OCI-LY7 (cell line): ENCODE results near the gene COL4A2.

ENCODE experiments used
- CTCF ChIP-seq: fragments of 200-600 bp; sonication (generic); conservative IDR thresholded peaks from 2 replicates; pipeline ENCODE4 v1.5.1; 2014; ENCODE audit warnings: mild to moderate bottlenecking, antibody characterized with exemption, low read length, moderate library complexity, mixed read lengths
- EZH2phosphoT487 ChIP-seq: fragments of 200-600 bp; sonication (generic); IDR thresholded peaks from 2 replicates; pipeline ENCODE4 v1.6.1; 2018; ENCODE audit warnings: low read depth, borderline replicate concordance, mild to moderate bottlenecking, mixed run types, antibody characterized with exemption, low read length, moderate library complexity, mixed read lengths

DNA sequence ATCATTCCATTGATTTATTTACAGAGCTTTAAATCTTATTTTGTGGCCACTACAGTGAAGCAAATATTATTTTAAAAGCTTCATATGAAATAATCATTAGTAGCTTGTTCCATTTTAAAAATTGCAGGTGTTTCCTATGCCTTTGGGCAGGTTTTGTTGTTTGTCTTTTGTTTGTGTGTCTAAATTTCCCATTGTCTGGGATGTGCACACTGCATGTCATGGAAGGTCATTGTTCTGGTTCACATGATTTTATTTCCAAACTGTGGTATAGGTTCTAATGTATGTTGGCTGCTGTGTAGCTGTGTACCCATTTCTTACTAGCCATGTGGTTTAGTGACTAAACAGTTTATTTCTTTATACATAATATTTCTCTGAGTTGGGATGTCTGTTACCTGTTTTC is 65.6 kb downstream of the COL4A2 start:
- TF ChIP-seq CTCF = no peak
- no peak for TF ChIP-seq EZH2phosphoT487
